GM19351 (cell line): ENCODE data around the gene TFEB.

Experiments
- ATAC-seq: cut with Tn5 transposase; IDR thresholded peaks from one replicate; pipeline ENCODE4 v1.9.1; 2021; ENCODE audit warnings: mild to moderate bottlenecking, moderate library complexity; ENCODE audit not compliant: unreplicated experiment

The TFEB gene

GRCh38 chr6:41735427-41736185 lies at the start of gene TFEB:
Gene TFEB (minus strand): TSS chr6:41735608. CDS start chr6:41691213, 44,395 bp downstream.
- peak; percentile 43 for ATAC-seq

GRCh38 chr6:41784581-41785171 lies 49.3 kb upstream of the TFEB start:
- ATAC-seq, result no peak

GRCh38 chr6:41783106-41783780 lies 47.8 kb upstream of the TFEB start:
- ATAC-seq, result no peak

- no peak for ATAC-seq
These were observed 45.9 kb upstream of the TFEB start for GRCh38 chr6:41781366-41781730.

GRCh38 chr6:41780551-41781365 lies 45.4 kb upstream of the TFEB start, which contains the start of gene PRICKLE4:
Gene PRICKLE4 (plus strand): TSS chr6:41780782. CDS start chr6:41783474, 2,692 bp downstream.
- ATAC-seq, result no peak

- ATAC-seq, result peak; percentile 93
These were observed 44.6 kb upstream of the TFEB start, which contains the start of gene FRS3 for GRCh38 chr6:41779788-41780550. Gene FRS3 (minus strand): TSS chr6:41779900. CDS start chr6:41776987, 2,913 bp downstream.

GRCh38 chr6:41779336-41779735 lies 43.9 kb upstream of the TFEB start:
- no peak for ATAC-seq

- ATAC-seq, result no peak
These were observed 43.5 kb upstream of the TFEB start for GRCh38 chr6:41778895-41779294.

- ATAC-seq, result no peak
These were observed 42.3 kb upstream of the TFEB start for GRCh38 chr6:41777551-41778285.

- no peak for ATAC-seq
These were observed 40.0 kb upstream of the TFEB start for GRCh38 chr6:41775293-41775882.

- ATAC-seq, result no peak
These were observed 39.4 kb upstream of the TFEB start for GRCh38 chr6:41774841-41775240.

- no peak for ATAC-seq
These were observed 35.9 kb upstream of the TFEB start for GRCh38 chr6:41771058-41771983.

GRCh38 chr6:41770381-41771057 lies 35.1 kb upstream of the TFEB start:
- ATAC-seq, result no peak

GRCh38 chr6:41769376-41769775 lies 34.0 kb upstream of the TFEB start:
- ATAC-seq, result no peak

GRCh38 chr6:41768545-41769308 lies 33.3 kb upstream of the TFEB start:
- ATAC-seq, result no peak

- no peak for ATAC-seq
These were observed 31.9 kb upstream of the TFEB start for GRCh38 chr6:41767112-41767833.
